Measurements from ENCODE around the gene CYP4F22.
"Not testable (repeated sequence)": the region's sequence is repeated elsewhere in the genome, so short reads cannot be mapped to it uniquely, and the experiment has no call there.

The CYP4F22 gene

GRCh38 chr19:15507068-15508034 lies 974 bp upstream of the CYP4F22 start:
- H2AFZ ChIP-seq (ENCODE audit: low read length) = no peak overlapping the region
- no peaks in the 10 kb centered on the region for H3K79me2 ChIP-seq (ENCODE audit: low read length)
- H3K27ac ChIP-seq (ENCODE audit: low read length) = no peak overlapping the region
- no peaks in the 10 kb centered on the region for H4K20me1 ChIP-seq (ENCODE audit: insufficient read depth, low read length)
- TF ChIP-seq EZH2phosphoT487 (IDR thresholded peaks at IDR 0.05; ENCODE audit: low read length) = no peak
- TF ChIP-seq EZH2 (optimal IDR thresholded peaks at IDR 0.05; ENCODE audit: low read depth, low read length) = no peak
- no peak for TF ChIP-seq CTCF (IDR thresholded peaks at IDR 0.05; ENCODE audit: low read length)
- peaks cover 79% of the 10 kb centered on the region for H3K27me3 ChIP-seq (replicated peaks; ENCODE audit: insufficient read depth, low read length)
- no peaks in the 10 kb centered on the region for H3K9me2 ChIP-seq (replicated peaks; ENCODE audit: insufficient read depth, low read length)
- no peaks in the 10 kb centered on the region for H3F3A ChIP-seq (ENCODE audit: insufficient read depth, low read length)
- H3K9ac ChIP-seq (ENCODE audit: low read length) = no peak overlapping the region
- DNase-seq = no peak
- no peaks in the 10 kb centered on the region for H3K36me3 ChIP-seq (replicated peaks; ENCODE audit: insufficient read depth, low read length)
- no peak overlapping the region for H3K4me2 ChIP-seq (ENCODE audit: low read depth, low read length)
- H3K4me1 ChIP-seq (ENCODE audit: low read length) = no peaks in the 10 kb centered on the region
- H3K4me3 ChIP-seq (ENCODE audit: low read length) = no peak overlapping the region
- H3K9me3 ChIP-seq (replicated peaks; ENCODE audit: insufficient read depth, low read length) = no peaks in the 10 kb centered on the region

- H3K36me3 ChIP-seq (replicated peaks; ENCODE audit: insufficient read depth, low read length) = no peaks in the 10 kb centered on the region
- H3K27me3 ChIP-seq (replicated peaks; ENCODE audit: insufficient read depth, low read length) = peaks cover 70% of the 10 kb centered on the region
- no peaks in the 10 kb centered on the region for H3K79me2 ChIP-seq (ENCODE audit: low read length)
- H3K9me3 ChIP-seq (replicated peaks; ENCODE audit: insufficient read depth, low read length) = no peaks in the 10 kb centered on the region
- H3F3A ChIP-seq (ENCODE audit: insufficient read depth, low read length) = 0 out of 2 replicates have a peak, but pooled peaks cover 3% of the 10 kb centered on the region
- no peak overlapping the region for H2AFZ ChIP-seq (ENCODE audit: low read length)
- no peak overlapping the region for H3K9ac ChIP-seq (ENCODE audit: low read length)
- H3K4me3 ChIP-seq (ENCODE audit: low read length) = no peak overlapping the region
- H3K4me2 ChIP-seq (ENCODE audit: low read depth, low read length) = no peak overlapping the region
- peaks cover 7% of the 10 kb centered on the region; the same call in 1 of the 2 replicates for H3K4me1 ChIP-seq (ENCODE audit: low read length)
- TF ChIP-seq CTCF (IDR thresholded peaks at IDR 0.05; ENCODE audit: low read length) (no peak), EZH2 (optimal IDR thresholded peaks at IDR 0.05; ENCODE audit: low read depth, low read length) (no peak), EZH2phosphoT487 (IDR thresholded peaks at IDR 0.05; ENCODE audit: low read length) (no peak)
- no peak overlapping the region for H3K27ac ChIP-seq (ENCODE audit: low read length)
- no peaks in the 10 kb centered on the region for H4K20me1 ChIP-seq (ENCODE audit: insufficient read depth, low read length)
- H3K9me2 ChIP-seq (replicated peaks; ENCODE audit: insufficient read depth, low read length) = no peaks in the 10 kb centered on the region
- no peak for DNase-seq
Measured at GRCh38 chr19:15511671-15512424, 3.5 kb downstream of the CYP4F22 start.

- H3K4me1 ChIP-seq (ENCODE audit: low read length); H3K36me3 ChIP-seq (replicated peaks; ENCODE audit: insufficient read depth, low read length); H2AFZ ChIP-seq (ENCODE audit: low read length); H4K20me1 ChIP-seq (ENCODE audit: insufficient read depth, low read length); H3K9me3 ChIP-seq (replicated peaks; ENCODE audit: insufficient read depth, low read length); H3K79me2 ChIP-seq (ENCODE audit: low read length); H3F3A ChIP-seq (ENCODE audit: insufficient read depth, low read length); H3K9ac ChIP-seq (ENCODE audit: low read length); DNase-seq; H3K27ac ChIP-seq (ENCODE audit: low read length); H3K9me2 ChIP-seq (replicated peaks; ENCODE audit: insufficient read depth, low read length): not testable (repeated sequence)
- Histone ChIP-seq H3K27me3 (replicated peaks; ENCODE audit: insufficient read depth, low read length) (peaks cover 71% of the 10 kb centered on the region), H3K4me3 (ENCODE audit: low read length) (0 out of 2 replicates have a peak overlapping the region, but pooled peaks have one; percentile 17), H3K4me2 (ENCODE audit: low read depth, low read length) (peak overlapping the region; percentile 51; the same call in 1 of the 2 replicates)
Measured at GRCh38 chr19:15515227-15515625, 6.9 kb downstream of the CYP4F22 start.
